ENCODE measurements around the gene PTPRN2.

DNA sequence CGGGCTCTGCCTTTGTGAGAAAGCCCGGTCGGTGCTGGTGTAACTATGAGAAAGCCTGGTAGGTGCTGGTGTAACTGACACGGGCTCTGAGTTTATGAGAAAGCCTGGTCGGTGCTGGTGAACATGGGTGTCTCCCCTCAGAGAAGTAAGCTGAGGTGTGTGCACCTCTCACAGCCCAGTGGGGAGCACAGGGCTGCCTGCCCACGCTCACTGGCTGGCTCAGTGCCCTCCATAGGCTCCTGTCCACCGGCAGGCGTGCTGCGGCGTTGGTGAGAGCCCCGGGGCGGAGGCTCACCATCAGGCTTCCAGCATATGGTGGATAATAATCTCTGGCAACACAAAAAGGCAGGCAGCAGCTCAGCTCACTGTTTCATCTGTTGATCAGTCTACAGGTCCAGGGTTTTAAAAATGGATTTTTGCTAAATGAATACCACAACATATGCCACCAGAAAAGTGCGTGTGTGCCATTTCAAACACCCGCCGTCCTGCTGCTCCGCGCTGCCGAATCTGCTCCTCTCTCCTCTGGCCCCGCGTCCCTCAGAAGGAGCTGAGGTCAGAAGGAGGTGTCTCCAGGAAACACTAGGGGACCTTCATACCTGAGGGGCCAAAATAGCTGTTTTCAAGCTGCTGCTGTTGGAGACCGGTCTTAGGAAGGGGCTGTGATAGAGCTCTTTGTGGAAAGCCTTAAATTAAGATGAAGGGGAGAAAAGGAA is 885.2 kb downstream of the PTPRN2 start:
- TF ChIP-seq, protein P1, sequence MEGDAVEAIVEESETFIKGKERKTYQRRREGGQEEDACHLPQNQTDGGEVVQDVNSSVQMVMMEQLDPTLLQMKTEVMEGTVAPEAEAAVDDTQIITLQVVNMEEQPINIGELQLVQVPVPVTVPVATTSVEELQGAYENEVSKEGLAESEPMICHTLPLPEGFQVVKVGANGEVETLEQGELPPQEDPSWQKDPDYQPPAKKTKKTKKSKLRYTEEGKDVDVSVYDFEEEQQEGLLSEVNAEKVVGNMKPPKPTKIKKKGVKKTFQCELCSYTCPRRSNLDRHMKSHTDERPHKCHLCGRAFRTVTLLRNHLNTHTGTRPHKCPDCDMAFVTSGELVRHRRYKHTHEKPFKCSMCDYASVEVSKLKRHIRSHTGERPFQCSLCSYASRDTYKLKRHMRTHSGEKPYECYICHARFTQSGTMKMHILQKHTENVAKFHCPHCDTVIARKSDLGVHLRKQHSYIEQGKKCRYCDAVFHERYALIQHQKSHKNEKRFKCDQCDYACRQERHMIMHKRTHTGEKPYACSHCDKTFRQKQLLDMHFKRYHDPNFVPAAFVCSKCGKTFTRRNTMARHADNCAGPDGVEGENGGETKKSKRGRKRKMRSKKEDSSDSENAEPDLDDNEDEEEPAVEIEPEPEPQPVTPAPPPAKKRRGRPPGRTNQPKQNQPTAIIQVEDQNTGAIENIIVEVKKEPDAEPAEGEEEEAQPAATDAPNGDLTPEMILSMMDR (IDR thresholded peaks at IDR 0.05; ENCODE audit: low read depth, low read length): no peak
- no peak for TF ChIP-seq MYC (IDR thresholded peaks at IDR 0.05; ENCODE audit: low read depth, low read length)
- TF ChIP-seq POLR2A (IDR thresholded peaks at IDR 0.05; ENCODE audit: extremely low read depth, insufficient read length): no peak
- TF ChIP-seq, protein P2, sequence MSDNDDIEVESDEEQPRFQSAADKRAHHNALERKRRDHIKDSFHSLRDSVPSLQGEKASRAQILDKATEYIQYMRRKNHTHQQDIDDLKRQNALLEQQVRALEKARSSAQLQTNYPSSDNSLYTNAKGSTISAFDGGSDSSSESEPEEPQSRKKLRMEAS (IDR thresholded peaks at IDR 0.05; ENCODE audit: low read depth, low read length): no peak
